CD4-positive, CD25-positive, alpha-beta regulatory T cell (primary cell): ENCODE results near the gene RALB. TPM values are rescaled to one million over a fixed set of nuclear protein-coding genes. Genes with fewer than 3 reads are reported as not detected.

Experiments used
- ATAC-seq, 2 donors: fragments of 150-1000 bp; cut with Tn5 transposase; one replicate each; pipeline ENCODE4 v1.10.0; 2021; ENCODE audit warnings: low read depth in 2 of 2, moderate number of reproducible peaks in 2 of 2, moderate library complexity in 1 of 2
- DNase-seq, 3 donors: peaks; one replicate each; pipeline versions ENCODE4 v3.0.0 to v3.0.0-alpha.2; 2012 to 2022; ENCODE audit warnings: mixed read lengths in 1 of 3
- H3K27ac ChIP-seq: one replicate; pipeline ENCODE4 v1.7.0; 2013; ENCODE audit warnings: mild to moderate bottlenecking, low read length; ENCODE audit not compliant: insufficient read depth, poor library complexity, severe bottlenecking
- H3K27me3 ChIP-seq: one replicate; pipeline ENCODE4 v1.7.0; 2013; ENCODE audit warnings: low read length; ENCODE audit not compliant: control insufficient read depth, insufficient read depth
- H3K36me3 ChIP-seq: one replicate; pipeline ENCODE4 v1.7.0; 2013; ENCODE audit warnings: mild to moderate bottlenecking, low read length, moderate library complexity; ENCODE audit not compliant: control insufficient read depth, insufficient read depth
- H3K4me1 ChIP-seq: 2 replicates; pipeline ENCODE4 v1.7.0; 2013; ENCODE audit warnings: mild to moderate bottlenecking, low read length; ENCODE audit not compliant: insufficient read depth, control insufficient read depth, poor library complexity, severe bottlenecking
- H3K4me3 ChIP-seq: one replicate; pipeline ENCODE4 v1.7.0; 2013; ENCODE audit warnings: low read depth, mild to moderate bottlenecking, low read length, moderate library complexity
- H3K9me3 ChIP-seq, 2 experiments: 1 replicate in 1 of 2; 2 replicates in 1 of 2; pipeline ENCODE4 v1.7.0; 2013; ENCODE audit warnings: low read length in 2 of 2, mild to moderate bottlenecking in 1 of 2, moderate library complexity in 1 of 2; ENCODE audit not compliant: control insufficient read depth in 2 of 2
- H3K27ac Mint-ChIP-seq, 3 donors: one replicate each; pipeline ENCODE4 v1.8.0; 2020 to 2022; ENCODE audit warnings: mild to moderate bottlenecking in 3 of 3, mixed read lengths in 3 of 3, moderate library complexity in 2 of 3
- H3K27me3 Mint-ChIP-seq: one replicate; pipeline ENCODE4 v1.8.0; 2022; ENCODE audit warnings: mild to moderate bottlenecking, mixed read lengths
- H3K36me3 Mint-ChIP-seq: one replicate; pipeline ENCODE4 v1.8.0; 2020; ENCODE audit warnings: mixed read lengths
- H3K4me1 Mint-ChIP-seq, 4 donors: one replicate each; pipeline ENCODE4 v1.8.0; 2020 to 2022; ENCODE audit warnings: mixed read lengths in 4 of 4, mild to moderate bottlenecking in 1 of 4
- H3K4me3 Mint-ChIP-seq, 4 donors: one replicate each; pipeline ENCODE4 v1.8.0; 2020 to 2022; ENCODE audit warnings: mild to moderate bottlenecking in 4 of 4, mixed read lengths in 4 of 4, moderate library complexity in 3 of 4
- H3K9me3 Mint-ChIP-seq, 7 donors: one replicate each; pipeline ENCODE4 v1.8.0; 2020 to 2022; ENCODE audit warnings: mixed read lengths in 7 of 7, mild to moderate bottlenecking in 3 of 7, moderate library complexity in 2 of 7
- polyA plus RNA-seq, 4 donors: library from polyadenylated mRNA; unstranded; fragments of 300-500 nt; fragmentation: Illumina TruSeq; gene quantifications; one replicate each; pipeline ENCODE4 v1.2.3, GENCODE V29; 2021
- total RNA-seq: library from RNA; stranded (reverse); gene quantifications from one replicate; pipeline ENCODE4 v1.2.3, GENCODE V29; 2022

RALB gene
- total and polyA plus RNA-seq, 5 donors from 2014 or later, result 21.8 to 42.5 (median 28.1) TPM

DNA sequence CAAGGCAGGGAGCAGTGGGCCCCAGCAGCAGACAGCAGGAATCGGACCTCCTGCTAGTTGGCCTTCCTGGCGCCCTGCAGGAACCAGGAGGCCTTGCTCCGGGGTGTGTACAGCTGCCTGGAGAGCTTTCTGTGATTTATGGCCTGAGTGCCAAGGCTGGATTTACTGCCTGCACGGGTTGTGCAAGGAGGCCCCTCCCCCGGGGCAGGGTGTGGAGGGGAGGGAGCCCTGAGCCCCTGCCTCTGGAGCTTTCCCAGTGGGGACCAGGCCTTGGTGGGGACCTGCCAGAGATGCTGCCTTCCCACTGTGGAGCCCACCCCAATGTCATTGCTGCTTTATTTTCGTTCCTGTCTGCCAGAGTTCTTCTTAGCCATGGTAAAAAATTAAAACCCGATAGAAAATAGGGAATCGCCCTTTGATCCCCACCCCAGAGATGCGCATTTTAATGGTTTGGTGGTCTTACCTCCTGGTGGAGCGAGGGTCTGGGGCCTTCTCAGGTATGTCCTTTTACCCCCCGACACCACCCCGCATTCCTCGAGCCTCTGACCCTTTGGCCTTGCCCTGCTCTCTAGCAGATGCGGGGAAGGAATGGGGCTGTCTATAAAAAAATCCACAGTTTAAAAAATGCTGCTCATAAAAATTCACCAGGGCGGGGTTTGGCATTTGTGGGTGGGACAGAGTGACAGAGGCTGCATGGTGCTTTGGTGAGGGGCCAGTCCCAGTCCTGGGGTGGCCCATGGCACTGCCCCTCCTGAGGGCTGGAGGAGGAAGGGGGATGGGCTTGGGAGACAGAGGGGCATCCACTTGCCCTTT, 6.9 kb upstream of the RALB start:
- peaks cover 0 to 10% (median 2%) of the 10 kb centered on the region in 4 donors for H3K4me1 Mint-ChIP-seq
- H3K9me3 ChIP-seq, result no peaks in the 10 kb centered on the region
- ATAC-seq, result no peak
- no peak overlapping the region for H3K4me3 Mint-ChIP-seq
- no peaks in the 10 kb centered on the region for H3K27me3 ChIP-seq
- H3K27me3 Mint-ChIP-seq, result peaks cover 21% of the 10 kb centered on the region
- H3K36me3 Mint-ChIP-seq, result no peaks in the 10 kb centered on the region
- no peak overlapping the region for H3K4me3 ChIP-seq
- no peaks in the 10 kb centered on the region for H3K36me3 ChIP-seq
- H3K9me3 Mint-ChIP-seq, result peaks cover 0 to 5% (median 0%) of the 10 kb centered on the region in 7 donors
- H3K4me1 ChIP-seq, result no peaks in the 10 kb centered on the region
- no peak overlapping the region for H3K27ac Mint-ChIP-seq
- H3K27ac ChIP-seq, result no peak overlapping the region
- DNase-seq, result no peak

DNA sequence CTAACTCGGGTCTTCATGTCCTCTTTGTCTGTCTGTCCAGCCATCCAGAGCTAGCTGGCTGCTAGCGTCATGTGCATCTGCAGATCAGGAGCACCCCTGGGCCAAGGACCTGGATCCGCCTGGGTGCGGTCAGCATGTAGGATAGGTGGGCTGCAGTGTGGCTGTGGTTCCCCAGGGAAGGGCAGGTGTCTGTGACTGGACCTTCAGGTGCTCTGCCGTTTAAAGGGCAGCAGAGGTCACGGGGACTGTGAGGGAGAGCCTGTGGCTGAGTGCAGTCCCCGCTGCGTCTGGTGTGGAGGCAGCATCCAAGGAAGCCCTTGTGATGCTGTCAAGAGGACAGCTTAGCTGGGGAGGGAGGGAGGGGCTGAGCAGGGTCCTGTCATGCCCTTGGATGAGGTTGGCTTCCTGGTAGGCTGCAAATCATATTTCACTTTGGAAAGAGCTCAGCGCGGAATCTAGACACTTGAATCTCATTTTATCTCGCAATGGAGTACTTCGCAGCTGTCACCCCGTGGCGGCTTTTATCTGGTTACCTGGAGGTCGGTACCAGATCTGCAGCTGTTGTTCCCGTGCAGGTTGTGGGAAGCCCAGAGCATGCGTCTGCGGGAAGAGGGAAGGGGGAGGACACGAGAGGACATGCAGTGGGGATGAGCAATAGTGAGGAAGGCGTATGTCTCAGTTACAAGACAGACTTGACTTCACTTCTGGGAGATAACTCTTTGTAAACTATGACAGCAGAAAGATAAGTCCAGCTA, 5.9 kb upstream of the RALB start:
- Mint-ChIP-seq H3K4me3 (peak overlapping the region in 1 of 4 donors; percentile 58), H3K27ac (no peak overlapping the region), H3K9me3 (peaks cover 0 to 5% (median 0%) of the 10 kb centered on the region in 7 donors), H3K27me3 (peaks cover 21% of the 10 kb centered on the region), H3K36me3 (no peaks in the 10 kb centered on the region), H3K4me1 (peaks cover 2 to 10% (median 5%) of the 10 kb centered on the region in 4 donors)
- DNase-seq (no peak), ATAC-seq (no peak)
- H3K36me3 ChIP-seq, result no peaks in the 10 kb centered on the region
- H3K4me3 ChIP-seq, result no peak overlapping the region
- peaks cover 3% of the 10 kb centered on the region for H3K4me1 ChIP-seq
- H3K27ac ChIP-seq, result no peak overlapping the region
- H3K9me3 ChIP-seq, result no peaks in the 10 kb centered on the region
- no peaks in the 10 kb centered on the region for H3K27me3 ChIP-seq

DNA sequence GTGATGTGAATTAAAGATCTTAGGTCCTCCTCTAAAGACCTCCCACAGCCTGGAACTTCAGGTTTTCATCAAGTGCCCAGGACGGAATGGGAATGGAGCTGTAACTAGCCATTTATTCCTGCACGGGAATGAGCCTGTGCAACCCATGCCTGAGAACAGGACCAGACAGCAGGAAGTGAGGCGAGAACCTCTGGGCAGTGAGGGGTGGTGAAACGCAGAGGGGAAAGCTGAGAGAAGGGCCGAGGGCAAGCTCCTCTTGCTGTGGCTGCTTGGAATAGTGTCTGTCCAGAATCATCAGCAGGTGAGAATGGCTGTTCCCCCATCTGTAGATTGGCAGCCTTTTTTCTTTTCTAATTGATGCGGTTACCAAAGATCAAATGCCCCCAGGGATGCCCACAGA, 4.8 kb upstream of the RALB start:
- Mint-ChIP-seq H3K27me3 (peaks cover 21% of the 10 kb centered on the region), H3K27ac (no peak overlapping the region), H3K4me1 (peaks cover 4 to 16% (median 11%) of the 10 kb centered on the region in 4 donors), H3K36me3 (no peaks in the 10 kb centered on the region), H3K4me3 (peak overlapping the region in 1 of 4 donors; percentile 25), H3K9me3 (peaks cover 0 to 5% (median 2%) of the 10 kb centered on the region in 7 donors)
- no peak overlapping the region for H3K4me3 ChIP-seq
- H3K27me3 ChIP-seq, result no peaks in the 10 kb centered on the region
- H3K27ac ChIP-seq, result no peak overlapping the region
- DNase-seq (no peak), ATAC-seq (no peak)
- no peaks in the 10 kb centered on the region for H3K36me3 ChIP-seq
- peaks cover 7% of the 10 kb centered on the region for H3K4me1 ChIP-seq
- H3K9me3 ChIP-seq, result no peaks in the 10 kb centered on the region

DNA sequence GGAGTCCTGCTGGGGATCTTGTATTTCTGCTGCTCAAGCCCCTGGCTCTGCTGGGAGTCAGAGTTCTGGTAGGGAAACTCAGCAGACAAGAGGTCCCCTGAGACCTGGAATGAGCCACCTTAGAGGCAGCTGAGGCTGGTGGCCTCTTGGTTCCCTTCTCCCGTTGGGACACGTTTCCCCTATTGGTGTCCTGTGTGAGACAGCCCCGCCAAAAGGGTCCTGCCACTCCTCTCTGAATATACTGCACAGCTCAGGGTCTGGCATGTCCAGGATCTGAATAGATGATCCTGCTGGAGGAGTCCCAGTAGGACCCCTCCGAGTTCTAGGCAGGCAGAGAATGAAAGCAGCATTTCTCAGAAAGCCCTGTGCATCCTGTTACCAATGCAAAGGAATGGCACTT, 2.0 kb upstream of the RALB start:
- H3K36me3 ChIP-seq, result no peaks in the 10 kb centered on the region
- no peaks in the 10 kb centered on the region for H3K9me3 ChIP-seq
- DNase-seq, result no peak
- no peaks in the 10 kb centered on the region for H3K27me3 ChIP-seq
- no peak overlapping the region for H3K4me3 ChIP-seq
- Mint-ChIP-seq H3K9me3 (peaks cover 0 to 2% (median 0%) of the 10 kb centered on the region in 7 donors), H3K36me3 (no peaks in the 10 kb centered on the region), H3K27me3 (peaks cover 25% of the 10 kb centered on the region), H3K27ac (no peak overlapping the region), H3K4me1 (peaks cover 11 to 39% (median 27%) of the 10 kb centered on the region in 4 donors), H3K4me3 (peak overlapping the region in 1 of 4 donors; percentile 57)
- H3K27ac ChIP-seq, result no peak overlapping the region
- H3K4me1 ChIP-seq, result peaks cover 24% of the 10 kb centered on the region
- no peak for ATAC-seq

DNA sequence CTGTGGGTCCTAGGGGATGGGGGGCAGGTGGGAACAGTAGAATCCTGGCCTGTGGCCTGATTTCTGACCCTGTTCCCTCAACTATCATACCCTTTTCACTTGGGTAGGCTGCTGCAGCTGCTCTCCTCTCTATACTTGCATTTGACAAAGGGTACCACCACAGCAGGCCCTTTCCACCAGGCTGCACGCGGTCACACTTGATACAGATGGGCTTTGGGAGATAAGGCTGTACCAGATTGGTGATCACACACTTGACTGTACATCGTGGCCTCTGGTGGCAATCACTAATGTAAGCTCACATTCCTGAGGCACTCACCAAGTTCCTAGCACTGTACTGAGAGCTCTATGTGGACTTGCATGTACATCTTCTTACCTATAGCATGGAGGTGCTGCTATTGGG, 1.6 kb upstream of the RALB start:
- Mint-ChIP-seq H3K4me3 (peak overlapping the region in 1 of 4 donors; percentile 57), H3K27me3 (peaks cover 25% of the 10 kb centered on the region)

DNA sequence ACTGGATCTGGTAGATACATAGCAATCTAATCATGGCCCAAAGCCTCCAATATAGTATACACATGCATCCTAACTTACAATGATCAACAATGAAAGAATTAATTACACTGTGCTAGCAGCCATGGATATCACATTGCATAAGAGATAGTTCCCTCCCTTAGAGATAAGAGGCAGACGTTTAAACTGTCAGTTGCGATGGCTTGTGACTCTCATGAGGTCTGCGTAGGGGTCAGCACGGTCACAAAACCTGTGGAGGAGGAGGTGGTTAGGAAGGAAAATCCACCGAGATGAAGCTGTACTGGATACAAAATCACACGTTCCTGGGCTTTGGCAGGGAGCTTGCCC, 800 bp upstream of the RALB start:
- DNase-seq, result no peak
- Mint-ChIP-seq H3K36me3 (no peaks in the 10 kb centered on the region), H3K4me3 (peak overlapping the region; percentile 98 to 99 (median 98)), H3K9me3 (peaks cover 0 to 2% (median 0%) of the 10 kb centered on the region in 7 donors), H3K4me1 (peaks cover 17 to 49% (median 37%) of the 10 kb centered on the region in 4 donors), H3K27me3 (peaks cover 25% of the 10 kb centered on the region), H3K27ac (peak overlapping the region in 2 of 3 donors; percentile 86 to 97)
- Histone ChIP-seq H3K27ac (peak overlapping the region; percentile 69), H3K9me3 (no peaks in the 10 kb centered on the region), H3K27me3 (no peaks in the 10 kb centered on the region), H3K4me1 (peaks cover 24% of the 10 kb centered on the region), H3K4me3 (peak overlapping the region; percentile 88), H3K36me3 (no peaks in the 10 kb centered on the region)
- no peak for ATAC-seq

More for the DNA sequence above, 1.6 kb upstream of the RALB start:
- Histone ChIP-seq H3K4me3 (no peak overlapping the region), H3K36me3 (no peaks in the 10 kb centered on the region), H3K27ac (no peak overlapping the region), H3K27me3 (no peaks in the 10 kb centered on the region), H3K4me1 (peaks cover 24% of the 10 kb centered on the region), H3K9me3 (no peaks in the 10 kb centered on the region)
- DNase-seq, result no peak
- peaks cover 0 to 2% (median 0%) of the 10 kb centered on the region in 7 donors for H3K9me3 Mint-ChIP-seq
- H3K4me1 Mint-ChIP-seq, result peaks cover 15 to 42% (median 32%) of the 10 kb centered on the region in 4 donors
- H3K27ac Mint-ChIP-seq, result no peak overlapping the region
- no peaks in the 10 kb centered on the region for H3K36me3 Mint-ChIP-seq
- ATAC-seq, result no peak

DNA sequence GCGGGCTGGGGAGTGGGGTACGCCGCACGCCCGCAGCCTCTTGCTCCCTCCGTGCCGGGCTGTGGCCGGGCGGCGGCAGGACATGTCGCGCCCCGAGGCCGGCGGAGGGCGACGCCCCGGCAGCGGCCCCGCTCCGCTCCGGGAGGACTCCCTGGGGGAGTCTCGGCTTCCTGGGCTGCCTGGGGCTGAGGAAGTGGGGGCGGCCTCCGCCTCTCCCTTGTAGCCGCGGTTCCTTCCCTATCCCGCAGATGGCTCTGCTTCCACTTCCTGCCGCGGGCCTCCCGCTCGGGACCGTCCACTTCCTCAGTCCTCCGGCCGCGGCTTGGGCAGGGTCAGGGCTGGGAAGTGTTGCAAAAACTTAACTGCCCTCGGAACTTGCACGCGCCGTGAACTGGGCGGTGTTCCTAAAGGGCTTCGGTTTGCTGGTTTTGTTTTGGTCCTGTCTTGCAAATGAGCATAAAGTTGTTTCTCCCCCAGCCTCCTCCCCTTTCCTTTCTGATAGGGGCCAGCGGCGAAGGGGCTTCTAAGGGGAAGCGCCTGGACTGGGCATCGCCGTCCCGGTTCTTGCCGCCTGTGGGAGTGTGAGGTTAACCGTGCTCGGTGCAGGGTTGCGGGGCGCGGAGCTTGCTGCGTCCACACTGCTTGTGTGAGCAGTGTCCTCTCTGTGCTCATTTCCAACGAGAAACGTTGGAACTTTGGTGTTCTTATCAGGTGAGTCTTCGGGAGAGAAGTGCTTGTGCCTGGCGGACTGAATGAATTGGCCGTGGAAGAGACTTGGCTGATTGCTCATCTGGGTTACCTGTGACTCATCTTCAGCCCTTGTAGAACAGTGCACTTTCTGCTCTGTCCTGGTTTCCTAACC, 600 bp downstream of the RALB start:
- DNase-seq (peak; percentile 10 to 56 (median 44)), ATAC-seq (peak; percentile 20 to 22)
- Histone ChIP-seq H3K27me3 (no peaks in the 10 kb centered on the region), H3K4me1 (peaks cover 24% of the 10 kb centered on the region), H3K36me3 (no peaks in the 10 kb centered on the region), H3K4me3 (peak overlapping the region; percentile 82), H3K27ac (peak overlapping the region; percentile 69), H3K9me3 (no peaks in the 10 kb centered on the region)
- H3K4me1 Mint-ChIP-seq, result peaks cover 31 to 61% (median 49%) of the 10 kb centered on the region in 4 donors
- H3K27ac Mint-ChIP-seq, result peak overlapping the region; percentile 61 to 86 (median 84)
- H3K27me3 Mint-ChIP-seq, result peaks cover 22% of the 10 kb centered on the region
- H3K4me3 Mint-ChIP-seq, result peak overlapping the region; percentile 91 to 99 (median 93)
- H3K36me3 Mint-ChIP-seq, result peaks cover under 1% of the 10 kb centered on the region
- peaks cover 0 to 2% (median 0%) of the 10 kb centered on the region in 7 donors for H3K9me3 Mint-ChIP-seq
